SH-SY5Y (cell line): ENCODE measurements around the gene LRRC73.

Experiments used
- GATA2 ChIP-seq: IDR thresholded peaks from 2 replicates; pipeline ENCODE4 v1.6.1; 2011; ENCODE audit warnings: mild to moderate bottlenecking, low read depth, low read length
- GATA3 ChIP-seq: IDR thresholded peaks from 2 replicates; pipeline ENCODE4 v1.6.1; 2011; ENCODE audit warnings: low read depth, mild to moderate bottlenecking, low read length, moderate library complexity

DNA sequence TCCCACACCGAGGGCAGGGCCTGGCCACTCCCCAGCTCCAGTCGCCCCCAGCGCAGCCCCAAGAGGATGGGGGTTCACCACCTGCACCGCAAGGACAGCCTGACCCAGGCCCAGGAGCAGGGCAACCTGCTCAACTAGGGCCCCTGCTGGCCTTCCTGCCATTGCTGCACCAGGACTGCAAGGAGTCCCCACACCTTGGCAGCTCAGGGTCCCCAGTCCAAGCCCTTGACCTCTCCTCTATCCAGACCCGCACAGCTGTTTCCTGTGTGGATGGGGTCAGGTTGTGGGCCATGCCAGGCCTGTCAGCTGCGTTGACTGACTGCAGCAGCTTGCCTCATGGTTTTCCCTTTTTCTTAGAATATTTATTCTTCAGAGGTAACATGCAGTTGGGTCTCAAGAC, 4.4 kb downstream of the LRRC73 start:
- TF ChIP-seq GATA2: no peak
- TF ChIP-seq GATA3: no peak
